ENCODE results near the gene SMYD3. TPM values are rescaled to one million over a fixed set of nuclear protein-coding genes. Genes with fewer than 3 reads are reported as not detected.

SMYD3 gene
- total and polyA plus RNA-seq, 4 donors = 10.5 to 40.1 (median 32.5) TPM

DNA sequence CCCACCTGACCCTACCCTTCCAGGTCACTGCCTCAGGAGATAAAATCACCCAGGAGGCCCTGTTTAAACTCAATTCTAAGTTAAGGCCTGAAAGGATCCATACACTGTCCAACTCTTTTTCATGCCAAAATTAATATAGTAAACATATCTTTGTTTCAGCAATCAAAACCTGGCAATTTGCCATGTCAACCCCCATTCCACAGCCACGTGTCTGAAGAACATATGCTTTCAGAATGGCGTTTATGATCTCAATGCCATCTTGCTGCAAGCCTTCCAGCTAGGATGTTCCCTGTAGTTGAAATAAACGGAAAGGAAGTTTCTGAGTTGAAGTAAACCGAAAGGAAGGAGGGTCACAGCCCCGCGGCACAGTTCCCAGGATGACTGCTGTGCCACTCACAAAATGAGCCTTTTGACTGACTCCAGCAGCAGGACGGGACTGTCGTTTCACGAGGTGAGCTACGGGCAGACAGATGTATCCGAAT lies 472.0 kb downstream of the SMYD3 start:
- Histone ChIP-seq H3K27me3 (ENCODE audit: control insufficient read depth in 3 of 3, insufficient read depth in 3 of 3, low read length in 2 of 3) (no peaks in the 10 kb centered on the region), H3K4me1 (ENCODE audit: control insufficient read depth in 5 of 5, insufficient read depth in 5 of 5, low read length in 5 of 5) (peaks cover 0 to 34% (median 10%) of the 10 kb centered on the region in 5 donors), H3K9ac (ENCODE audit: insufficient read depth in 1 of 2, low read length in 2 of 2) (peak overlapping the region in 1 of 2 donors; percentile 20), H3K27ac (ENCODE audit: low read depth in 1 of 2, low read length in 1 of 2) (peak overlapping the region in 1 of 2 donors; percentile 45), H3K36me3 (ENCODE audit: control insufficient read depth in 4 of 4, insufficient read depth in 4 of 4, low read length in 4 of 4) (no peaks in the 10 kb centered on the region), H3K9me3 (ENCODE audit: control insufficient read depth in 4 of 4, insufficient read depth in 3 of 4, low read length in 3 of 4) (no peaks in the 10 kb centered on the region), H3K4me3 (no peak overlapping the region)
- WGBS, 2 donors = 50 to 68% methylated on average over 11 of the region's 11 CpGs
- TF ChIP-seq, protein P1, sequence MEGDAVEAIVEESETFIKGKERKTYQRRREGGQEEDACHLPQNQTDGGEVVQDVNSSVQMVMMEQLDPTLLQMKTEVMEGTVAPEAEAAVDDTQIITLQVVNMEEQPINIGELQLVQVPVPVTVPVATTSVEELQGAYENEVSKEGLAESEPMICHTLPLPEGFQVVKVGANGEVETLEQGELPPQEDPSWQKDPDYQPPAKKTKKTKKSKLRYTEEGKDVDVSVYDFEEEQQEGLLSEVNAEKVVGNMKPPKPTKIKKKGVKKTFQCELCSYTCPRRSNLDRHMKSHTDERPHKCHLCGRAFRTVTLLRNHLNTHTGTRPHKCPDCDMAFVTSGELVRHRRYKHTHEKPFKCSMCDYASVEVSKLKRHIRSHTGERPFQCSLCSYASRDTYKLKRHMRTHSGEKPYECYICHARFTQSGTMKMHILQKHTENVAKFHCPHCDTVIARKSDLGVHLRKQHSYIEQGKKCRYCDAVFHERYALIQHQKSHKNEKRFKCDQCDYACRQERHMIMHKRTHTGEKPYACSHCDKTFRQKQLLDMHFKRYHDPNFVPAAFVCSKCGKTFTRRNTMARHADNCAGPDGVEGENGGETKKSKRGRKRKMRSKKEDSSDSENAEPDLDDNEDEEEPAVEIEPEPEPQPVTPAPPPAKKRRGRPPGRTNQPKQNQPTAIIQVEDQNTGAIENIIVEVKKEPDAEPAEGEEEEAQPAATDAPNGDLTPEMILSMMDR (IDR thresholded peaks at IDR 0.05; ENCODE audit: control extremely low read depth, extremely low read depth) = no peak
- DNase-seq (peak; percentile 74 to 90 (median 89)), ATAC-seq (ENCODE audit: insufficient read depth, low FRiP score) (no peak)

DNA sequence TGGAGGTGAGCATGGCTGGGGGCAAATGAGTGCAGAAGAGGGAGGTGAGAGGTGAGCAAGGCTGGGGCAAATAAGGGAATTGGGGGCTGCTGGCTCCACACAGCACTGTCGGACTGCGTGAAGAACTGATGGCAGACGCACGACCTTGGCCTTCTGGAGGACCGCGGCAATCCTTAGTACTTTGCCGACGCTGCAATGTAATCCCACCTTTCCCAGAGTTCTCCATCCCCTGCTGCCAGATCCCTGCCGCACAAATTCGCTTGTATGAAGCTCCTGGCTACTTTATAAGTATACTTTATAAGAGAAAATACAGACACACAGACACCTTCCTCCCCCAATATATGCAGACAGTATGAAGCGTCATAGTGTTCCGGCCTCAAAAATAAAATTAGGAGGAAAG lies 472.4 kb downstream of the SMYD3 start:
- DNase-seq (peak in 1 of 3 donors; percentile 16), ATAC-seq (ENCODE audit: insufficient read depth, low FRiP score) (no peak)
- H3K9ac ChIP-seq (ENCODE audit: insufficient read depth in 1 of 2, low read length in 2 of 2) = no peak overlapping the region
- H3K9me3 ChIP-seq (ENCODE audit: control insufficient read depth in 4 of 4, insufficient read depth in 3 of 4, low read length in 3 of 4) = no peaks in the 10 kb centered on the region
- TF ChIP-seq, protein P1 (IDR thresholded peaks at IDR 0.05; ENCODE audit: control extremely low read depth, extremely low read depth) = no peak
- H3K4me1 ChIP-seq (ENCODE audit: control insufficient read depth in 5 of 5, insufficient read depth in 5 of 5, low read length in 5 of 5) = peaks cover 0 to 34% (median 10%) of the 10 kb centered on the region in 5 donors
- H3K27ac ChIP-seq (ENCODE audit: low read depth in 1 of 2, low read length in 1 of 2) = no peak overlapping the region
- no peaks in the 10 kb centered on the region for H3K27me3 ChIP-seq (ENCODE audit: control insufficient read depth in 3 of 3, insufficient read depth in 3 of 3, low read length in 2 of 3)
- 79 to 84% methylated on average over 12 of the region's 12 CpGs for WGBS, 2 donors
- H3K36me3 ChIP-seq (ENCODE audit: control insufficient read depth in 4 of 4, insufficient read depth in 4 of 4, low read length in 4 of 4) = no peaks in the 10 kb centered on the region
- no peak overlapping the region for H3K4me3 ChIP-seq

DNA sequence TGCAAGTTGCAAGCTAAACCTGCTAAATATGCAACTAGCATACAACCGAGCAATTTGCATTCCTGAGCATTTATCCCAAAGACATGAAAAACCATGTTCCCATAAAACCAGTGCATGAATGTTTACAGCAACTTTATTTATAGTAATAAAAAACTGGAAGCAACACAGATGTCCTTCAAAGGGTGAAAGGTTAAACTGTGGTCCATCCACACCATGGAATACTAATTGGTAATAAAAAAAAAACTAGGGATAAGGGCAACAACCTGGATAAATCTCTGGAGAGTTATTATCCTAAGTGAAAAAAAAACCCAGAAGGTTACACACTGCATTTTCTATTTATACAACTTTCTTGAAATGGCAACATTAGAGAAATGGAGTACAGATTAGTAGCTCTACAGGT lies 474.1 kb downstream of the SMYD3 start:
- TF ChIP-seq, protein P1 (IDR thresholded peaks at IDR 0.05; ENCODE audit: control extremely low read depth, extremely low read depth) = no peak
- no peak for DNase-seq

More for the DNA sequence above, 474.1 kb downstream of the SMYD3 start:
- Histone ChIP-seq H3K4me3 (no peak overlapping the region), H3K4me1 (ENCODE audit: control insufficient read depth in 5 of 5, insufficient read depth in 5 of 5, low read length in 5 of 5) (peaks cover 0 to 34% (median 10%) of the 10 kb centered on the region in 5 donors), H3K9ac (ENCODE audit: insufficient read depth in 1 of 2, low read length in 2 of 2) (no peak overlapping the region), H3K27ac (ENCODE audit: low read depth in 1 of 2, low read length in 1 of 2) (no peak overlapping the region), H3K9me3 (ENCODE audit: control insufficient read depth in 4 of 4, insufficient read depth in 3 of 4, low read length in 3 of 4) (no peaks in the 10 kb centered on the region), H3K27me3 (ENCODE audit: control insufficient read depth in 3 of 3, insufficient read depth in 3 of 3, low read length in 2 of 3) (no peaks in the 10 kb centered on the region), H3K36me3 (ENCODE audit: control insufficient read depth in 4 of 4, insufficient read depth in 4 of 4, low read length in 4 of 4) (no peaks in the 10 kb centered on the region)
- 81 to 88% methylated on average over 1 of the region's 1 CpG for WGBS, 2 donors
- ATAC-seq (ENCODE audit: insufficient read depth, low FRiP score) = no peak
